ENCODE measurements around the gene JADE3.
"Not testable (repeated sequence)": the region's sequence is repeated elsewhere in the genome, so short reads cannot be mapped to it uniquely, and the experiment has no call there.

The JADE3 gene

GRCh38 chrX:46938589-46938988 is 26.4 kb downstream of the JADE3 start:
- DNase-seq: no peak

- DNase-seq: no peak
Measured at GRCh38 chrX:46941341-46941740, 29.1 kb downstream of the JADE3 start.

- DNase-seq: no peak
Measured at GRCh38 chrX:46953137-46953527, 40.9 kb downstream of the JADE3 start.

- DNase-seq: no peak
Measured at GRCh38 chrX:46953597-46953996, 41.4 kb downstream of the JADE3 start.

GRCh38 chrX:46954716-46955115 is 42.5 kb downstream of the JADE3 start:
- no peak for DNase-seq

- not testable (repeated sequence) for DNase-seq
Measured at GRCh38 chrX:46956589-46956988, 44.4 kb downstream of the JADE3 start.

- DNase-seq: no peak
Measured at GRCh38 chrX:46957297-46957696, 45.1 kb downstream of the JADE3 start.

GRCh38 chrX:46959101-46959500 is 46.9 kb downstream of the JADE3 start:
- DNase-seq: no peak

GRCh38 chrX:46959985-46960700 is 47.9 kb downstream of the JADE3 start:
- no peak for DNase-seq

- no peak for DNase-seq
Measured at GRCh38 chrX:46961097-46961496, 48.9 kb downstream of the JADE3 start.

- DNase-seq: no peak
Measured at GRCh38 chrX:46961574-46962283, 49.5 kb downstream of the JADE3 start.

- DNase-seq: no peak
Measured at GRCh38 chrX:46965125-46965758, 53.0 kb downstream of the JADE3 start.

- no peak for DNase-seq
Measured at GRCh38 chrX:46967547-46967946, 55.3 kb downstream of the JADE3 start.

- DNase-seq: not testable (repeated sequence)
Measured at GRCh38 chrX:46977046-46977445, 64.8 kb downstream of the JADE3 start.

- no peak for DNase-seq
Measured at GRCh38 chrX:46978341-46979291, 66.4 kb downstream of the JADE3 start.

GRCh38 chrX:46984705-46985104 is 72.5 kb downstream of the JADE3 start:
- DNase-seq: no peak

- DNase-seq: no peak
Measured at GRCh38 chrX:46989548-46989947, 77.3 kb downstream of the JADE3 start.

- no peak for DNase-seq
Measured at GRCh38 chrX:46991664-46992063, 79.4 kb downstream of the JADE3 start.

- no peak for DNase-seq
Measured at GRCh38 chrX:46992070-46992469, 79.8 kb downstream of the JADE3 start.

- no peak for DNase-seq
Measured at GRCh38 chrX:46994096-46994495, 81.9 kb downstream of the JADE3 start.

- no peak for DNase-seq
Measured at GRCh38 chrX:47012131-47012530, 99.9 kb downstream of the JADE3 start.

- no peak for DNase-seq
Measured at GRCh38 chrX:47026198-47026597, 114.0 kb downstream of the JADE3 start.

- no peak for DNase-seq
Measured at GRCh38 chrX:47030339-47030738, 118.1 kb downstream of the JADE3 start.
